NCI-H1417 (cell line): ENCODE results near the gene RPH3AL.
"Not testable (repeated sequence)": the region's sequence is repeated elsewhere in the genome, so short reads cannot be mapped to it uniquely, and the experiment has no call there.

Experiments
- DNase-seq, 3 experiments: peaks; one replicate each; lab custom pipeline; 2025; lab: John Stamatoyannopoulos, UW

RPH3AL gene

GRCh38 chr17:379531-380465 lies 27.2 kb upstream of the RPH3AL start:
- peak in 1 of 3 experiments; percentile 45 for DNase-seq

DNA sequence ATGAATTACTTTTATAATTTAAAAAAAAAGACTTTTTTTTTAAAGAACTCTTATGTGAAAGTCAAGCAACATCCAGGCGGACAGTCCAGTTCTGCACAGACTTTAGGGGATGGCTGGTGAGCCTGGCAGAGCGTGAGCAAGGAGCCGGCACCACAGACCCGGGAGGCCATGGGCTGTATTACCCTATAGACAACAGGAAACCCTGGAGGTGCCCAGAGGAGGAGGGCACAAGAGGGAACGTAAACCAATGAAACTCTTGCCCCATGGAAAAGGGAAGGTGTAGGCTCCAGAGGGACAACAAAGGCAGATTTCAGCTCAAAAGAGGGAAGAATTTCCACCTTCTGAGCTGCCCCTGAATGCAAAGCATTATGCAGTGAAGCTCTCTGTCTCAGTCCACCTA lies 25.5 kb upstream of the RPH3AL start:
- no peak for DNase-seq

DNA sequence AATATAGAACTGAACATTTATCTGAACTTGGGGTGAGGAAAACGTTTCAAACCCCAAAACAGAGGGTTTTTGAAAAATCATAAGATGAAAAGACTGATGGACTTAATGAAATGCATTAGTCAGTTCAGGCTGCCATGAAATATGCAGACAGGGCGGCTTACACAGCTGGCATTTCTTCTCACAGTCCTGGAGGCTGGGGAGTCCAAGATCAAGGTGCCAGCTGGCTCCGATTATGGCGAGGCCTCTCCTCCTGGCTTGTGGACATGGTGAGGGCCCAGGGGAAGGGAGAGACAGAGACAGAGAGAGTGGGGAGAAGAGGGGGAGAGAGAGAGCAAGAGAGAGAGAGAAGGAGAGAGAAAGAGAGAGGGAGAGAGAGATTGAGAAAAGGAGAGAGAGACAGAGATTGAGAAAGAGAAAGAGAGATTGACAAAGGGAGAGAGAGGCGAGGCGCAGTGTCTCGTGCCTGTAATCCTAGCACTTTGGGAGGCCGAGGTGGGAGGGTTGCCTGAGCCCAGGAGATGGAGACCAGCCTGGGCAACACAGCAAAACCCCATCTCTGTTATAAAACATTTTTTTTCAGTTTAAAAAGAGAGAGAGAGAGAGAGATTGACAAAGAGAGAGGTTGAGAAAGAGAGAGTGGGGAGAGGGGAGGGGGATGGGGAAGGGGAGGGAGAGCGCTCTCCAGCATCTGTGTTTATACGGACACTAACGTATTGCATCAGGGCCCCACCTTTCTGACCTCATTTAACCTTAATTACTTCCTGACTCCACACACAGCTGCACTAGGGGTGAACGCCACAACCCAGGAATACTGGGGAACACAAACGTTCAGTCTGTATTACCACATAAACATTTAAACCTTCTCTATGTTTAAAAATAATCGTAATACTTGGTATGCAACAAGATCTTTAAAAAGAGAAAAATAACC lies 24.6 kb upstream of the RPH3AL start:
- peak in 2 of 3 experiments; percentile 7 to 55 for DNase-seq

DNA sequence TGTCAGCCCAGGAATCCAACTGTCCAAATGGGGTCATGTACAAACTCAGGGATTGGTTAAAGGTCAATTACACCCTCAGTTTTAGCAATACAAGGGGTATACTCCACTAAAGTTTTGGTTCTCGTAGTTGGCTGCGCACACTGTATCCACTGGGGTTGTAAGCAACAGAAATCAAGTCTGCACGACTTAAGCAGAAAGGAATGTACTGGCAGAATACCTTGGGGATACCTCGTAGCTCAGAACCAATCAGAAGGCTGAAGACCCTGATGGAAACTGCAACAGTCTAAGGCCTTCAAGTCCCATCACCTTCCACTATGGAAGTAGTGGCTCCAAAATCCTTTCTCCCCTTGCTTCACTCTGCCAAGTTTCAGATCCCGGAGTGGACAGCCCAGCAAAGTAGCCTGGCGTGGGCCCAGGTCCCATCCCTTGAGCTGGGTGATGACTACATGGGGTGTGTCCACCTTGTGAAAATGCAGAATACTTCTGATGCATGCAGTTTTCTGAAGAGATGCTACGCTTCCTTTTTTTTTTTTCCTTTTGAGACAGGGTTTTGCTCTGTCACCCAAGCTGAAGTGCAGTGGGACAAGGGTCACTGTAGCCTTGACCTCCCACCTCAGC lies 21.1 kb upstream of the RPH3AL start:
- DNase-seq: no peak

GRCh38 chr17:372157-373152 lies 19.8 kb upstream of the RPH3AL start:
- no peak for DNase-seq

DNA sequence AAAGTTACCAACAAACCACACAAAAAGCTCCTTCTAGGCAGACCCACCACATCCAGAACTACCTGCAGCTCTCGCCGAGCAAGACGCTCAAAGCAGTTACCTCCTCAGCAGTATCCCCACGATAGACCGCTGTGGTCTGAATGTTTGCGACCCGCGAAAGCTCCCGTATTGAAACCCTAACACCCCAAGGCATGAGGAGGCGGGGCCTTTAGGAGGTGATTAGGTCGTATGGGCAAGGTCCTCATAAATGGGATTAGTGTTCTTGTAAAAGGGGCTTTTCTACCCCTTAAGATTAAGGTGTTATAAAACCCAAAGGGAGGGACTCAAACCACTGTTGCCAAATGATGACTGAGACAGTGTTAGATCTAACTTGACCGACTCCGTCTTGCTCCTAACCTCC lies 19.0 kb upstream of the RPH3AL start:
- DNase-seq: no peak

- not testable (repeated sequence) for DNase-seq
These were observed 15.0 kb upstream of the RPH3AL start for GRCh38 chr17:367656-368055.

DNA sequence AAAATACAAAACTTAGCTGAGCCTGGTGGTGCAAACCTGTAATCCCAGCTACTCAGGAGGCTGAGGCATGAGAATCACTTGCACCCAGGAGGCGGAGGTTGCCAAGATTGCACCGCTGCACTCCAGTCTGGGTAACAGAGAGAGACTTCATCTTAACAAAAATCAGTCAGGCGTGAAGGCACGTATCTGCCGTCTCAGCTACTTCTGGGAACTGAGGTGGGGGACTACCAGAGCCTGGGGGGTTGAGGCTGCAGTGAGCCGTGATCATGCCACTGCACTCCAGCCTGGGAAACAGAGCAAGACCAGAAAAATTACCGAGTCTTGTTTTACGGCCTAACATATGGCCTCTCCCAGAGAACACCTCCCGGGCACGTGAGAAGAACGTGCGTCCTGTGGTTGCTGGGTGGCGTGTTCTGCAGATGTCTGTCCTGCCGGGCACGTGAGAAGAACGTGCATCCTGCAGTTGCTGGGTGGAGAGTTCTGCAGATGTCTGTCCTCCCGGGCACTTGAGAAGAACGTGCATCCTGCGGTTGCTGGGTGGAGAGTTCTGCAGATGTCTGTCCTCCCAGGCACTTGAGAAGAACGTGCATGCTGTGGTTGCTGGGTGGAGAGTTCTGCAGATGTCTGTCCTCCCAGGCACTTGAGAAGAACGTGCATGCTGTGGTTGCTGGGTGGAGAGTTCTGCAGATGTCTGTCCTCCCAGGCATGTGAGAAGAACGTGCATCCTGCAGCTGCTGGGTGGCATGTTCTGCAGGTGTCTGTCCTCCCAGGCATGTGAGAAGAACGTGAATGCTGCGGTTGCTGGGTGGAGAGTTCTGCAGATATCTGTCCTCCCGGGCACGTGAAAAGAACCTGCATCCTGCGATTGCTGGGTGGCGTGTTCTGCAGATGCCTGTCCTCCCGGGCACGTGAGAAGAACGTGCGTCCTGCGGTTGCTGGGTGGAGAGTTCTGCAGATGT lies 14.3 kb upstream of the RPH3AL start:
- DNase-seq: peak; percentile 21 to 53 (median 44)

- DNase-seq: no peak
These were observed 12.2 kb upstream of the RPH3AL start for GRCh38 chr17:364766-365165.

- no peak for DNase-seq
These were observed 11.7 kb upstream of the RPH3AL start for GRCh38 chr17:364308-364707.

DNA sequence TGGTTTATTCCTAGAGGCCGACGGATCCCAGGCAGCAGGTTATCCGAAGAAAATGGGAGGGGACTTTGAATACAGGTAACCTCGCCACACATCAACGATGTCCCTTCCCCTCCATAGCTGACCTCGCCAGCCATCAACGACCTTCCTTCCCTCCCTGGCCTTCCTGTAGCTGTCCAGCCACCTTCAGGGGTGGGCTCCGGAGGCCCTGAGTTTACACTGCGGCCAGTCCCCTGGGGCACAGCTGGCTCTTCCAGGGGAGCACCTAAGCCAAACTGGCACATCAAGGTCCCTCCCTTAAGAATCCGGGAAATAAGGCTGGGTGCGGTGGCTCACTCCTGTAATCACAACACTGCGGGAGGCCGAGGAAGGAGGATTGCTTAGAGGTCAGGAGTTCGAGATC lies 10.1 kb upstream of the RPH3AL start:
- no peak for DNase-seq

- DNase-seq: peak in 1 of 3 experiments; percentile 2
These were observed 7.6 kb upstream of the RPH3AL start for GRCh38 chr17:360092-360750.

- no peak for DNase-seq
These were observed 6.0 kb upstream of the RPH3AL start for GRCh38 chr17:358491-359151.

DNA sequence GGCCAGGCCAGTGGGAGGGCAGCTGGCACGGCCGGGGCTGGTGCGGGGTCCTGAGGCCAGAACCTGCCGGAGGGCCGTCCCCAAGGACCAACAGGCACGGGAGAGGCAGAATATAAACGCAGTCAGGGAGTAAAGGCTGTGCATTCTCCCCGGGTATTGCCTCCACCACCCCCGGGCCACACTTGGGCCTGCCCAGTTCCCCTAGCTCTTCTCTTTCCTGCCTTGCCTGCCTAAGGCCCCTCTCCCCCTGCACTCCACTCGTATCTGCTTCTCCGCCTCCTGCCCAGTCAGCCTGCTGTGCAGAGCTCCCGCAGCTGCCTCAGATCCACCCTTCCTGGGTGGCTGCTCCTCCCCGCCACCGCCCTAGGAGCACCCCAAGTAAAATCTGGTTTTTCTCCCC lies 5.0 kb upstream of the RPH3AL start:
- DNase-seq: peak in 1 of 3 experiments; percentile 21

- no peak for DNase-seq
These were observed 4.2 kb upstream of the RPH3AL start for GRCh38 chr17:356671-357434.

DNA sequence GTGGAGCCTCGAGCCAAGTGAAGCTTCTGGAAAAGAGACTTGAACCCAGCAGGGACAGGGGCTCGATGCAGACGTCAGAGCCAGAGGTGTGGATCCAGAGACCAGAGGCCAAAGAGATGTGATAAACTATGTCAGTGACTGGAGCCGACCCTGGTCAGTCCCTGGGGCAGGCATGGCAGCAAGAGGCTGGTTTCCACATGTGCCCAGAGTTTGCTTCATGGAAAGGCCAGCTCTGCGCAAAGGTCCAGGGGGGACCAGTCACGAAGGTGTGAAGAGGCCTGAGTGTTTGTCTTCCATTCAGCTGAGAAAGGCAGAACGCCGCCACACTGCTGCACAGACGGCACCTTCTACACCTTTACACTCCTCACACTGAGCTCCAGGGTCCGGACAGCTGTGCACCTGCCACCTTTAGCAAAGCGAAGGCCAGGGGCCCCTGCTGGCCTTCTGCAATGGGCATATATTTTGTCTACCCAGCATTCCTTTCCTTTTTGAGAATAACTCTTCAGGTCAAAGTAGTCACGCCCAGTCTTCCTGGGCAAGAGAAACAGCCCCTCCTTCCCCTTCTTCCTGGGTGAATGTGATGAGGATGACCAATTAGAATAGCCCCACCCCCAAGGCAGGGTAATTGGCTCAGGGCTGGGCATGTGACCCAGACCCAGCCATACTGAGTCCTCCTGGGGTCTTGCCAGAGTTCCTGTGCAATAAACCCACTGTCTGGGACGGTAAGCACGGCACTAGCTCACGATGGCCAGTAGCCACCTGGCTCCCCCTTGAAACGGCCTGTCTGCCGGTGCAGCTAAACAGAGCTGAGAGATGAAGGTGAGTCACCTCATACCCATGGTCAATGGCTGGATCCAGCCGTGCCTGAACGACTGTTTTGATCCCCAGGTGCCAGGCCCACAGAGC lies 2.3 kb upstream of the RPH3AL start:
- DNase-seq: peak in 1 of 3 experiments; percentile 27

DNA sequence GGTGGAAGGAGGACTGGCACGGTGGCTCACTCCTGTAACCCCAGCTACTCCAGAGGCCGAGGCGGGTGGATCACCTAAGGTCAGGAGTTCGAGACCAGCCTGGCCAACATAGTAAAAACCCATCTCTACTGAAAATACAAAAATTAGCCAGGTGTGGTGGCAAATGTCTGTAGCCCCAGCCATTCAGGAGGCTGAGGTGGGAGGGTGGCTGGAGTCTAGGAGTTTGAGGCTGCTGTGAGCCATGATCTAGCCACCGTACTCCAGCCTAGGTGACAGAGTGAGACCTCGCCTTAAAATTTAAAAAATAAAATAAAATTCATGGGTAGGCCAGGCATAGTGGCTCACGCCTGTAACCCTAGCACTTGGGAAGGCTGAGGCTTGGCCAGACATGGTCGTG lies 1.2 kb upstream of the RPH3AL start:
- DNase-seq: no peak
